Neural progenitor cell (in vitro differentiated cells): ENCODE data around the gene ACOT2. TPM values are rescaled to one million over a fixed set of nuclear protein-coding genes. Genes with fewer than 3 reads are reported as not detected.

Experiments
- DNase-seq: peaks from one replicate; pipeline ENCODE4 v3.0.0-alpha.2; 2016; ENCODE audit warnings: low spot score
- H2AFZ ChIP-seq: fragments of 200-600 bp; sonication (generic); replicated peaks from 2 replicates; pipeline ENCODE4 v1.6.1; 2016; ENCODE audit warnings: antibody characterized with exemption
- H3F3A ChIP-seq: fragments of 200-600 bp; sonication (generic); 2 replicates; pipeline ENCODE4 v1.6.1; 2016; ENCODE audit warnings: antibody characterized with exemption, low read depth
- H3K27ac ChIP-seq: fragments of 200-600 bp; sonication (generic); 2 replicates; pipeline ENCODE4 v1.5.1; 2016; ENCODE audit warnings: mild to moderate bottlenecking
- H3K27me3 ChIP-seq: fragments of 200-600 bp; sonication (generic); 2 replicates; pipeline ENCODE4 v1.6.1; 2016; ENCODE audit warnings: mild to moderate bottlenecking, moderate library complexity
- H3K36me3 ChIP-seq: fragments of 200-600 bp; sonication (generic); 2 replicates; pipeline ENCODE4 v1.5.1; 2016
- H3K4me1 ChIP-seq: fragments of 200-600 bp; sonication (generic); 2 replicates; pipeline ENCODE4 v1.6.1; 2016; ENCODE audit warnings: mixed run types
- H3K4me2 ChIP-seq: fragments of 200-600 bp; sonication (generic); 2 replicates; pipeline ENCODE4 v1.6.1; 2016
- H3K4me3 ChIP-seq: fragments of 200-600 bp; sonication (generic); 2 replicates; pipeline ENCODE4 v1.5.1; 2016
- H3K79me2 ChIP-seq: fragments of 200-600 bp; sonication (generic); 2 replicates; pipeline ENCODE4 v1.6.1; 2016; ENCODE audit warnings: low read depth
- H3K9ac ChIP-seq: fragments of 200-600 bp; sonication (generic); 2 replicates; pipeline ENCODE4 v1.6.1; 2016
- H3K9me3 ChIP-seq: fragments of 200-600 bp; sonication (generic); 2 replicates; pipeline ENCODE4 v1.5.1; 2016; ENCODE audit warnings: low read depth
- H4K20me1 ChIP-seq: fragments of 200-600 bp; sonication (generic); 2 replicates; pipeline ENCODE4 v1.6.1; 2016; ENCODE audit warnings: low read depth
- H3K27ac Mint-ChIP-seq: 3 replicates; pipeline ENCODE4 v1.8.0; 2021; ENCODE audit warnings: mixed read lengths
- H3K27me3 Mint-ChIP-seq: 2 replicates; pipeline ENCODE4 v1.8.0; 2022; ENCODE audit warnings: low read depth, mild to moderate bottlenecking, inconsistent platforms, moderate library complexity, mixed read lengths; ENCODE audit not compliant: insufficient read depth
- H3K36me3 Mint-ChIP-seq: 3 replicates; pipeline ENCODE4 v1.8.0; 2021; ENCODE audit warnings: mixed read lengths
- H3K4me1 Mint-ChIP-seq: 3 replicates; pipeline ENCODE4 v1.8.0; 2021; ENCODE audit warnings: mixed read lengths
- H3K4me3 Mint-ChIP-seq: 3 replicates; pipeline ENCODE4 v1.8.0; 2021; ENCODE audit warnings: mild to moderate bottlenecking, moderate library complexity, mixed read lengths
- H3K9me3 Mint-ChIP-seq: 3 replicates; pipeline ENCODE4 v1.8.0; 2020; ENCODE audit warnings: mixed read lengths
- EZH2 ChIP-seq: fragments of 200-600 bp; sonication (generic); IDR thresholded peaks from 2 replicates; pipeline ENCODE4 v1.6.1; 2017; ENCODE audit warnings: antibody characterized with exemption, mild to moderate bottlenecking, moderate library complexity
- EZH2phosphoT487 ChIP-seq: fragments of 200-600 bp; sonication (generic); IDR thresholded peaks from 2 replicates; pipeline ENCODE4 v1.6.1; 2017; ENCODE audit warnings: antibody characterized with exemption
- total RNA-seq: library from RNA; depleted of rRNA; stranded (reverse); fragments of >200 nt; gene quantifications from 2 replicates; pipeline ENCODE4 v1.2.3, GENCODE V29; 2015; ENCODE audit warnings: low replicate concordance
- TF ChIP-seq, protein P1 (sequence below): fragments of 200-600 bp; sonication (generic); IDR thresholded peaks from 2 replicates; pipeline ENCODE4 v1.5.1; 2017; ENCODE audit warnings: antibody characterized with exemption, mild to moderate bottlenecking

The ACOT2 gene
- total RNA-seq, 1 donor from 2014 or later = 1.1 TPM

DNA sequence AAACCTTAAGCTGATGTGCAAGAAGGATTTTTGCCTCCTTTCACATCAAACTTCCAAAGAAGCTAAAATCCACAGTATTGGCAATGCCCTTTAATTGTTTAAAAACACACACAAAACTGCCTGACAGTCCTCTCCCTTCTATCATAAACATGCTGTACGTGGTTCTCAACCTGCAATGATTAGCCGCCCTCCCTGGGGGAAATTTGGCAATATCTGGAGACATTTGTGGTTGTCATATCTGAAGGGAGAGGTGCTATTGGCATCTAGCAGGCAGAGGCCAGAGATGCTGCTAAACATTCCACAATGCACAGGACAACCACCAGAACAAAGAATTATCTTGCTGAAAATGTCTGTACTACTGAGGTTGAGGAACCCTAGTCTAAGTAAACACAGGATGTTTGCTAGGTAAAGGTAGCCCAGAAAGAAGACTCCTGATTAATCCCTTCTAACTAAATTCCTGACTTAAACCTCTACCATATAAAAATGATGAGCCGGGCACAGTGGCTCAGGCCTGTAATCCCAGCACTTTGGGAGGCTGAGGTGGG lies 44.5 kb downstream of the ACOT2 start:
- H3K79me2 ChIP-seq = no peaks in the 10 kb centered on the region
- H3K4me1 ChIP-seq = no peaks in the 10 kb centered on the region
- no peaks in the 10 kb centered on the region for H4K20me1 ChIP-seq
- peak overlapping the region; percentile 82 for H3K4me2 ChIP-seq
- Mint-ChIP-seq H3K27me3 (peaks cover 21% of the 10 kb centered on the region), H3K4me1 (peaks cover 14% of the 10 kb centered on the region), H3K27ac (no peak overlapping the region), H3K9me3 (no peaks in the 10 kb centered on the region), H3K36me3 (no peaks in the 10 kb centered on the region), H3K4me3 (peak overlapping the region; percentile 92)
- no peaks in the 10 kb centered on the region for H3K36me3 ChIP-seq
- peaks cover 17% of the 10 kb centered on the region for H3F3A ChIP-seq
- peaks cover 79% of the 10 kb centered on the region for H3K27me3 ChIP-seq
- TF ChIP-seq, protein P1, sequence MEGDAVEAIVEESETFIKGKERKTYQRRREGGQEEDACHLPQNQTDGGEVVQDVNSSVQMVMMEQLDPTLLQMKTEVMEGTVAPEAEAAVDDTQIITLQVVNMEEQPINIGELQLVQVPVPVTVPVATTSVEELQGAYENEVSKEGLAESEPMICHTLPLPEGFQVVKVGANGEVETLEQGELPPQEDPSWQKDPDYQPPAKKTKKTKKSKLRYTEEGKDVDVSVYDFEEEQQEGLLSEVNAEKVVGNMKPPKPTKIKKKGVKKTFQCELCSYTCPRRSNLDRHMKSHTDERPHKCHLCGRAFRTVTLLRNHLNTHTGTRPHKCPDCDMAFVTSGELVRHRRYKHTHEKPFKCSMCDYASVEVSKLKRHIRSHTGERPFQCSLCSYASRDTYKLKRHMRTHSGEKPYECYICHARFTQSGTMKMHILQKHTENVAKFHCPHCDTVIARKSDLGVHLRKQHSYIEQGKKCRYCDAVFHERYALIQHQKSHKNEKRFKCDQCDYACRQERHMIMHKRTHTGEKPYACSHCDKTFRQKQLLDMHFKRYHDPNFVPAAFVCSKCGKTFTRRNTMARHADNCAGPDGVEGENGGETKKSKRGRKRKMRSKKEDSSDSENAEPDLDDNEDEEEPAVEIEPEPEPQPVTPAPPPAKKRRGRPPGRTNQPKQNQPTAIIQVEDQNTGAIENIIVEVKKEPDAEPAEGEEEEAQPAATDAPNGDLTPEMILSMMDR = no peak
- no peak for TF ChIP-seq EZH2
- TF ChIP-seq EZH2phosphoT487 = no peak
- H3K9me3 ChIP-seq = no peaks in the 10 kb centered on the region
- no peak overlapping the region for H3K9ac ChIP-seq
- no peak overlapping the region for H2AFZ ChIP-seq
- DNase-seq = no peak
- H3K4me3 ChIP-seq = peak overlapping the region; percentile 84
- H3K27ac ChIP-seq = no peak overlapping the region

DNA sequence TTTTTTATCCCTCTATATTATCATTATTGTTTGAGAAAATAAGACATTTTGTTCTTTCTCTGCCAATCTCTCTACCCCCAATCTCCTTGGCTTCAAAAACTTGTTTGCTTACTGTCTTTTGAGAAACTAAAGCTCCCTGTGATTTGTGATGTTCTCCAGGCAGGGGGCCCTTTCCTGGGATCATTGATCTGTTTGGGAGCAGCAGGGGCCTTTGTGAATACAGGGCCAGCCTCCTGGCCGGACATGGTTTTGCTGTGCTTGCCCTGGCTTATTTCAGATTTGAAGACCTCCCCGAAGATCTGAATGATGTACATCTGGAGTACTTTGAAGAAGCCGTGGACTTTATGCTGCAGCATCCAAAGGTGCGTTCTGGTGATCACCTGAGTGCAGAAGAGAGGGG lies 47.8 kb downstream of the ACOT2 start:
- TF ChIP-seq, protein P1 = no peak
- no peak for TF ChIP-seq EZH2
- TF ChIP-seq EZH2phosphoT487 = no peak
- DNase-seq = peak; percentile 27
- H4K20me1 ChIP-seq = no peaks in the 10 kb centered on the region
- H3K79me2 ChIP-seq = no peaks in the 10 kb centered on the region
- no peak overlapping the region for H2AFZ ChIP-seq
- Mint-ChIP-seq H3K9me3 (no peaks in the 10 kb centered on the region), H3K27ac (no peak overlapping the region), H3K4me3 (no peak overlapping the region), H3K4me1 (peaks cover 9% of the 10 kb centered on the region), H3K27me3 (peaks cover 18% of the 10 kb centered on the region), H3K36me3 (no peaks in the 10 kb centered on the region)
- H3K4me2 ChIP-seq = peak overlapping the region; percentile 16
- H3K27me3 ChIP-seq = peaks cover 88% of the 10 kb centered on the region
- H3K27ac ChIP-seq = no peak overlapping the region
- H3K4me1 ChIP-seq = no peaks in the 10 kb centered on the region
- no peak overlapping the region for H3K4me3 ChIP-seq
- no peaks in the 10 kb centered on the region for H3K9me3 ChIP-seq
- no peaks in the 10 kb centered on the region for H3K36me3 ChIP-seq
- H3F3A ChIP-seq = peaks cover 17% of the 10 kb centered on the region
- H3K9ac ChIP-seq = no peak overlapping the region

DNA sequence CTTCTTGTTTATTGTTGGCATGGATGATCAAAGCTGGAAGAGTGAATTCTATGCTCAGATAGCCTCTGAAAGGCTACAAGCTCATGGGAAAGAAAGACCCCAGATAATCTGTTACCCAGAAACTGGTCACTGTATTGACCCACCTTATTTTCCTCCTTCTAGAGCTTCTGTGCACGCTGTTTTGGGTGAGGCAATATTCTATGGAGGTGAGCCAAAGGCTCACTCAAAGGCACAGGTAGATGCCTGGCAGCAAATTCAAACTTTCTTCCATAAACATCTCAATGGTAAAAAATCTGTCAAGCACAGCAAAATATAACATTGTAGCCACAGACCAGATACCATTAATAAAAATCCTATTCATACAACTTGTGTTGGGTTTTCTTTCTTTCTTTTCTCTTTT lies 50.5 kb downstream of the ACOT2 start:
- Mint-ChIP-seq H3K4me1 (peaks cover 4% of the 10 kb centered on the region), H3K27ac (no peak overlapping the region), H3K4me3 (no peak overlapping the region), H3K36me3 (no peaks in the 10 kb centered on the region), H3K9me3 (no peaks in the 10 kb centered on the region), H3K27me3 (peaks cover 2% of the 10 kb centered on the region)
- Histone ChIP-seq H3K9ac (no peak overlapping the region), H3K4me3 (no peak overlapping the region), H3K4me2 (no peak overlapping the region), H3K4me1 (no peaks in the 10 kb centered on the region), H3K27ac (no peak overlapping the region), H3K79me2 (no peaks in the 10 kb centered on the region), H3F3A (no peaks in the 10 kb centered on the region), H4K20me1 (no peaks in the 10 kb centered on the region), H3K36me3 (no peaks in the 10 kb centered on the region), H3K27me3 (peaks cover 61% of the 10 kb centered on the region), H3K9me3 (no peaks in the 10 kb centered on the region), H2AFZ (no peak overlapping the region)
- DNase-seq = no peak
- TF ChIP-seq, protein P1 = no peak
- TF ChIP-seq EZH2 = no peak
- no peak for TF ChIP-seq EZH2phosphoT487
